IMR-90 (cell line): Measurements from ENCODE around the gene TRAF1.

Experiments used
- BHLHE40 ChIP-seq: fragments of 150-350 bp; IDR thresholded peaks from 2 replicates; pipeline ENCODE4 v1.6.1; 2016; ENCODE audit warnings: mild to moderate bottlenecking, low read depth, low read length
- CEBPB ChIP-seq: IDR thresholded peaks from 2 replicates; pipeline ENCODE4 v1.6.1; 2012; ENCODE audit warnings: low read depth, low read length, improper control_type of control experiment
- CHD1 ChIP-seq: IDR thresholded peaks from 2 replicates; pipeline ENCODE4 v1.6.1; 2012; ENCODE audit warnings: low read depth, low read length, improper control_type of control experiment
- MAFK ChIP-seq: IDR thresholded peaks from 2 replicates; pipeline ENCODE4 v1.6.1; 2012; ENCODE audit warnings: low read depth, low read length, improper control_type of control experiment
- MAZ ChIP-seq: IDR thresholded peaks from 2 replicates; pipeline ENCODE4 v1.6.1; 2012; ENCODE audit warnings: low read depth, mild to moderate bottlenecking, low read length, improper control_type of control experiment, moderate library complexity, borderline replicate concordance
- MXI1 ChIP-seq: IDR thresholded peaks from 2 replicates; pipeline ENCODE4 v1.6.1; 2012; ENCODE audit warnings: low read depth, mild to moderate bottlenecking, low read length, moderate library complexity, borderline replicate concordance
- POLR2A ChIP-seq: IDR thresholded peaks from 2 replicates; pipeline ENCODE4 v1.6.1; 2012; ENCODE audit warnings: mild to moderate bottlenecking, low read depth, low read length
- RAD21 ChIP-seq: IDR thresholded peaks from 2 replicates; pipeline ENCODE4 v1.6.1; 2012; ENCODE audit warnings: low read length, improper control_type of control experiment
- RCOR1 ChIP-seq: IDR thresholded peaks from 2 replicates; pipeline ENCODE4 v1.6.1; 2012; ENCODE audit warnings: mild to moderate bottlenecking, low read length, improper control_type of control experiment; ENCODE audit not compliant: insufficient replicate concordance
- RFX5 ChIP-seq: IDR thresholded peaks from 2 replicates; pipeline ENCODE4 v1.8.0; 2012; ENCODE audit warnings: low read depth, mild to moderate bottlenecking, low read length, moderate library complexity
- TF ChIP-seq, protein P1 (sequence below): conservative IDR thresholded peaks from 2 replicates; pipeline ENCODE4 v1.5.1; 2012; ENCODE audit warnings: mild to moderate bottlenecking, low read depth, low read length, improper control_type of control experiment
- TF ChIP-seq, protein P2 (sequence below): fragments of 150-350 bp; IDR thresholded peaks from 2 replicates; pipeline ENCODE4 v1.6.1; 2017; ENCODE audit warnings: mild to moderate bottlenecking, antibody characterized with exemption, low read length, low read depth
- TF ChIP-seq, protein P3 (sequence below): fragments of 150-350 bp; IDR thresholded peaks from 2 replicates; pipeline ENCODE4 v1.6.1; 2016; ENCODE audit warnings: low read depth, mild to moderate bottlenecking, low read length, moderate library complexity, borderline replicate concordance

DNA sequence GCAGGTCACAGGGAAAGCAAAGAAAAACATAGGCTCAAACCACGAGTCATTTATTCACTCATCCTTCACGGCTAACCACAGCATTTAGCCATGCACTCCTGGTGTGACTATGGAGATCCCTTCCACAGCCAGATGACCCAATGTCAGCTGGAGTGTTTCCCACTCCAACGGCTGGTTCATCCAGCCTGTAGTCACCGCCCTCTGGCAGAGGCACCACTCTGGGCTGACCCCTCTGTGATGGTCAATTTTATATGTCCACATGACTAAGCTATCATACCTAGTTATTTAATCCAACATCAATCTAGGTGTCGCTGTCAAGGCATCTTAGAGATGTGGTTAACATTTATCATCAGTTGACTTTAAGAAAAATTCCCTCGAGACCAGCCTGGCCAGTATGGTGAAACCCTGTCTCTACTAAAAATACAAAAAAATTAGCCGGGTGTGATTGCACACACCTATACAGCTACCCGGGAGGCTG is 40.1 kb downstream of the TRAF1 start:
- TF ChIP-seq, protein P1, sequence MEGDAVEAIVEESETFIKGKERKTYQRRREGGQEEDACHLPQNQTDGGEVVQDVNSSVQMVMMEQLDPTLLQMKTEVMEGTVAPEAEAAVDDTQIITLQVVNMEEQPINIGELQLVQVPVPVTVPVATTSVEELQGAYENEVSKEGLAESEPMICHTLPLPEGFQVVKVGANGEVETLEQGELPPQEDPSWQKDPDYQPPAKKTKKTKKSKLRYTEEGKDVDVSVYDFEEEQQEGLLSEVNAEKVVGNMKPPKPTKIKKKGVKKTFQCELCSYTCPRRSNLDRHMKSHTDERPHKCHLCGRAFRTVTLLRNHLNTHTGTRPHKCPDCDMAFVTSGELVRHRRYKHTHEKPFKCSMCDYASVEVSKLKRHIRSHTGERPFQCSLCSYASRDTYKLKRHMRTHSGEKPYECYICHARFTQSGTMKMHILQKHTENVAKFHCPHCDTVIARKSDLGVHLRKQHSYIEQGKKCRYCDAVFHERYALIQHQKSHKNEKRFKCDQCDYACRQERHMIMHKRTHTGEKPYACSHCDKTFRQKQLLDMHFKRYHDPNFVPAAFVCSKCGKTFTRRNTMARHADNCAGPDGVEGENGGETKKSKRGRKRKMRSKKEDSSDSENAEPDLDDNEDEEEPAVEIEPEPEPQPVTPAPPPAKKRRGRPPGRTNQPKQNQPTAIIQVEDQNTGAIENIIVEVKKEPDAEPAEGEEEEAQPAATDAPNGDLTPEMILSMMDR, result no peak
- TF ChIP-seq MXI1 (no peak), RAD21 (no peak), POLR2A (no peak), RCOR1 (peak; percentile 43), RFX5 (no peak), CHD1 (no peak), CEBPB (no peak), BHLHE40 (no peak), MAFK (no peak), MAZ (no peak)
- TF ChIP-seq, protein P2, sequence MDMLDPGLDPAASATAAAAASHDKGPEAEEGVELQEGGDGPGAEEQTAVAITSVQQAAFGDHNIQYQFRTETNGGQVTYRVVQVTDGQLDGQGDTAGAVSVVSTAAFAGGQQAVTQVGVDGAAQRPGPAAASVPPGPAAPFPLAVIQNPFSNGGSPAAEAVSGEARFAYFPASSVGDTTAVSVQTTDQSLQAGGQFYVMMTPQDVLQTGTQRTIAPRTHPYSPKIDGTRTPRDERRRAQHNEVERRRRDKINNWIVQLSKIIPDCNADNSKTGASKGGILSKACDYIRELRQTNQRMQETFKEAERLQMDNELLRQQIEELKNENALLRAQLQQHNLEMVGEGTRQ, result no peak
- TF ChIP-seq, protein P3, sequence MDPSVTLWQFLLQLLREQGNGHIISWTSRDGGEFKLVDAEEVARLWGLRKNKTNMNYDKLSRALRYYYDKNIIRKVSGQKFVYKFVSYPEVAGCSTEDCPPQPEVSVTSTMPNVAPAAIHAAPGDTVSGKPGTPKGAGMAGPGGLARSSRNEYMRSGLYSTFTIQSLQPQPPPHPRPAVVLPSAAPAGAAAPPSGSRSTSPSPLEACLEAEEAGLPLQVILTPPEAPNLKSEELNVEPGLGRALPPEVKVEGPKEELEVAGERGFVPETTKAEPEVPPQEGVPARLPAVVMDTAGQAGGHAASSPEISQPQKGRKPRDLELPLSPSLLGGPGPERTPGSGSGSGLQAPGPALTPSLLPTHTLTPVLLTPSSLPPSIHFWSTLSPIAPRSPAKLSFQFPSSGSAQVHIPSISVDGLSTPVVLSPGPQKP, result no peak
